ENCODE measurements around the gene SPATA4.

DNA sequence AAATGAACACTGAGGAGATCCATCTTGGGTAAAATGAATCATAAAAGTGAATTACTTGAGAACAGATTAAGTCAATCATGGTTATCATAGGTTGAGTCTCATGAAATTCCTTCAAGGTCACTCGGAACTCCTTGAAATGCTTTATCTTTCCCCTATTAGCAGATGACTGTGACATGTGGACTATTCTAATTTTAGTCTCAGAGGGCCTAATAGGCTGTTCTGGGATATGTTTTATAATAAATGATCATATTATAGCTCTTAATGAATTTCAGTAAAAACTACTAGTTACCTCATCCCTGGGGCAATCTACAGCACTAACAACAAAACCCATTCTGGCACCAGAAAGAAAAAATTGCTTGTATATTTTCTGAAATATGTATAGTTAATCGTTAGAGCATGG, 44.7 kb downstream of the SPATA4 start:
- TF ChIP-seq, protein P1, sequence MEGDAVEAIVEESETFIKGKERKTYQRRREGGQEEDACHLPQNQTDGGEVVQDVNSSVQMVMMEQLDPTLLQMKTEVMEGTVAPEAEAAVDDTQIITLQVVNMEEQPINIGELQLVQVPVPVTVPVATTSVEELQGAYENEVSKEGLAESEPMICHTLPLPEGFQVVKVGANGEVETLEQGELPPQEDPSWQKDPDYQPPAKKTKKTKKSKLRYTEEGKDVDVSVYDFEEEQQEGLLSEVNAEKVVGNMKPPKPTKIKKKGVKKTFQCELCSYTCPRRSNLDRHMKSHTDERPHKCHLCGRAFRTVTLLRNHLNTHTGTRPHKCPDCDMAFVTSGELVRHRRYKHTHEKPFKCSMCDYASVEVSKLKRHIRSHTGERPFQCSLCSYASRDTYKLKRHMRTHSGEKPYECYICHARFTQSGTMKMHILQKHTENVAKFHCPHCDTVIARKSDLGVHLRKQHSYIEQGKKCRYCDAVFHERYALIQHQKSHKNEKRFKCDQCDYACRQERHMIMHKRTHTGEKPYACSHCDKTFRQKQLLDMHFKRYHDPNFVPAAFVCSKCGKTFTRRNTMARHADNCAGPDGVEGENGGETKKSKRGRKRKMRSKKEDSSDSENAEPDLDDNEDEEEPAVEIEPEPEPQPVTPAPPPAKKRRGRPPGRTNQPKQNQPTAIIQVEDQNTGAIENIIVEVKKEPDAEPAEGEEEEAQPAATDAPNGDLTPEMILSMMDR (IDR thresholded peaks at IDR 0.05; ENCODE audit: low read length), result no peak
- TF ChIP-seq EZH2phosphoT487 (IDR thresholded peaks at IDR 0.05; ENCODE audit: low read length), result no peak
- TF ChIP-seq EZH2 (optimal IDR thresholded peaks at IDR 0.05; ENCODE audit: low read depth, low read length), result no peak

Measured in MM.1S (cell line).